GM12875 (cell line): Measurements from ENCODE around the gene CDC23.
"Not testable (repeated sequence)": the region's sequence is repeated elsewhere in the genome, so short reads cannot be mapped to it uniquely, and the experiment has no call there.

ENCODE experiments used
- H3K4me3 ChIP-seq: one replicate; pipeline ENCODE4 v1.5.1; 2011; ENCODE audit warnings: low read depth, low read length, control low read depth
- CTCF ChIP-seq: IDR thresholded peaks from 2 replicates; pipeline ENCODE4 v1.5.1; 2011; ENCODE audit warnings: low read depth, mild to moderate bottlenecking, control low read depth, inconsistent platforms, low read length, moderate library complexity, borderline replicate concordance; ENCODE audit not compliant: insufficient read depth

Gene CDC23

GRCh38 chr5:138212828-138213160 is 329 bp downstream of the CDC23 start:
- peak overlapping the region; percentile 85 for H3K4me3 ChIP-seq
- TF ChIP-seq CTCF, result no peak

GRCh38 chr5:138210985-138211384 is 2.1 kb downstream of the CDC23 start:
- H3K4me3 ChIP-seq, result no peak overlapping the region
- TF ChIP-seq CTCF, result no peak

- H3K4me3 ChIP-seq, result not testable (repeated sequence)
Measured at GRCh38 chr5:138193859-138194258, 19.3 kb downstream of the CDC23 start.

GRCh38 chr5:138192826-138193225 is 20.3 kb downstream of the CDC23 start:
- no peak for TF ChIP-seq CTCF
- no peak overlapping the region for H3K4me3 ChIP-seq

- no peak overlapping the region for H3K4me3 ChIP-seq
- no peak for TF ChIP-seq CTCF
Measured at GRCh38 chr5:138188626-138189025, 24.5 kb downstream of the CDC23 start.

- no peak for TF ChIP-seq CTCF
- H3K4me3 ChIP-seq, result no peak overlapping the region
Measured at GRCh38 chr5:138186002-138186447, 27.1 kb downstream of the CDC23 start.

GRCh38 chr5:138182808-138183207 is 30.3 kb downstream of the CDC23 start:
- no peak for TF ChIP-seq CTCF
- no peak overlapping the region for H3K4me3 ChIP-seq

GRCh38 chr5:138180841-138181240 is 32.3 kb downstream of the CDC23 start:
- no peak for TF ChIP-seq CTCF
- no peak overlapping the region for H3K4me3 ChIP-seq
